CD1c-positive myeloid dendritic cell (primary cell): ENCODE measurements around the gene ISX.

Experiments
- DNase-seq: peaks from one replicate; pipeline ENCODE4 v3.0.0-alpha.2; 2016; ENCODE audit errors: extremely low spot score

The ISX gene

DNA sequence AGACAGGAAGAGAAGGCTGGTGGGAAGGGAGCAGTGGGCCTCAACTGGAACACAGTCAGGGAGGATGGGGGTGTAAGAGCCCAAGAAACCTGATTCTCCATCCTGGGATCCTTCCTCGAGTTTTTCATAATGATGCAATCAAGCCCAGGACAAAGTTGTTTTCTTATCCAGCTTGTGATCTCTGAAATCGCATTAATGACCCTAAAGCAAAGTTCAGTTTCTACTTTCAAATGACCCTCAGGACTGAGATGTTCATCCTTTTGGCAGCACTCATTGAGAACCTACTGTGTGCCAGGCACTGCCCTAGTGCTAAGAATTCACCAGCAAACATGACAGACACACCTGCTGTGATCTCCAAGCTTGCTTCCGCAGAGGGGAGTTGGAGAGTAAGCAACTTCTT lies 45.3 kb downstream of the ISX start:
- DNase-seq = no peak

DNA sequence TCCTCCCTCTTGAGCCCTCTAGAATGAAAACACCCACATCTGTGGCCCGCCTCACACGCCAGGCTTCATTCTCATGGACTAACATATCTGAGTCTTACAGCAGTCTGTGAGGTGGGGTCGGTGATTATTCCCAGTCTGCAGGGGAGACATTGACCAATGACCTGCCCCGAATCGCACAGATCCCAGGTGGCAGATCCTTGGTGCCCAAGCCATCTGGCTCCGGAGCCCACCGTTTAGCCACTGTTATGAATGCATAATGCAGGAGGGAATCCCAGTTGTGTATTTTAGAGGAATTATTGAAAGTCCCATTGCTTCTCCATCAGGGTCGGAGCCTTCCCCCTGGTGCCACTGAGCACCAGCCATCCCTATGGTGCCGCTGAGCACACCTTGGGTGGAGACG lies 47.4 kb downstream of the ISX start:
- DNase-seq = no peak

DNA sequence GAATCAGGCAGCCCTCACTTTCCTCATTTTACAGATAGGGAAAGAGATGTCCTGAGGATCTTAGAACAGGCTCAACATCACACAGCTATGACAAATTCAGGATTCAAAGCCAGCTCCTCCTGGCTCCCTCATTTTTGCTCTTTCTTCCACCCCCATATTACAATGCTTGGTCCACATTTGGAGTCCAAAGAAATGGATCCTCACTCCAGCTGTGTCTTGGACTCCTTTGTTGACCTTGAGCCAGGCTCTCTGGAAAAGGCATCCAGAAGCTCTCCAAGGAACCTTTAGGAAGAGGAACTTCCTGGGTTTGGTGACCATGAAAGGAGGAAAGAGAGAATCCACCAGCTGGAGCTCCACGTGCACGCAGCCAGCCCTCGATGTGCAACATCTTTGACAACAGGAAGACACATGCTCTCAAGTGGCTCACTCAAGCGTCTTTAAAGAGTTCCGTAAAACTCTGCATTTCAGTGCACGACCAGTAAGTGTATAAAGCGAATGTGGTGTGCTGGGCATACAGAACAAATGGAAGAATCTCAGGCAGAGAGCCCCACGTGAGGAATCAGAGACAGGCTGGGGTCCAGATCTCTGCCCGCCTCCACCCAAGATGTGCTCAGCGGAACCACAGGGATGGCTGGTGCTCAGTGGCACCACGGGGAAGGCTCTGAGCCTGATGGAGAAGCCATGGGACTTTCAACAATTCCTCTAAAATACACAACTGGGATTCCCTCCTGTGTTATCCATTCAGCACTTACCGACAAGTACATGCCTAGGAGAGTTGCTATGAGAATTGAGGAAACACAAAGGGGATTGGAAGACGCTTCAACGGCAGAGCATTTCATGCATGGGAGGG lies 48.4 kb downstream of the ISX start:
- DNase-seq = no peak

DNA sequence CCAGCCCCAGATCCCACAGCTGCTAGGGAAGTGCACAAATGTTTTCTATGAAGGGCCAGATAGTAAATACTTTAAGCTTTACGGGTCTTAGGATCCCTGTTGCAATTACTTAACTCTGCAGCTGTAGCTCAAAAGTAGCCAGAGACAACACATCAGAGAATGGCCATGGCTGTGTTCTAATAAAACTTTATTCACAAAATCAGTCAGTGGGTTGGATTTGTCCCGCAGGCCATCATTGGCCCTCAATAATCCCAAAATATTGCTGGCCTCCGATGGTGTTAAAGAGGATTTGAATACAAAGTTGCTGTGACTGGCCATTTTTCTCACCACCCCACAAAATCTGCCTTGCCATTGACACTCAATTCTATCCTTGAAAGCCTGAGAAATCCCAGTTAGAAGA lies 49.6 kb downstream of the ISX start:
- no peak for DNase-seq

DNA sequence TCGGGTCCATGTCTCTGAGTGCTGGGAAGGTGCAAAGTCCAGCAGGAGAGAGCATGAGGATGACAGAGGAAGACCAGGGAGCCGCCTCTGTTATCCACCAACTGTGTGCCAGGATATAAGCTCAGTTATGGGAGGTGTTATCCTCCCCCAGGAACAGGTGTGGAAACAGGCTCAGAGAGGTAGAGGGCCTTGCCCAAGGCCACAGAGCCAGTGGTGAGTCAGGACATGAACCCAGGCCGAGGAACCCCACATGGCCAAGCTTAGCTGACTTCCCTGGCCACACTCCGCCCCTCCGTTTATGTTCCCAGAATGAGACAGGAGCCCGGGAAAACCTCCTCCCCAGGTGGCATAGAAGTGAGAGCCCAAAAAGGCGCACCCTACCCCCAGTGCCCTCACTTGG lies 50.3 kb downstream of the ISX start:
- DNase-seq = no peak

DNA sequence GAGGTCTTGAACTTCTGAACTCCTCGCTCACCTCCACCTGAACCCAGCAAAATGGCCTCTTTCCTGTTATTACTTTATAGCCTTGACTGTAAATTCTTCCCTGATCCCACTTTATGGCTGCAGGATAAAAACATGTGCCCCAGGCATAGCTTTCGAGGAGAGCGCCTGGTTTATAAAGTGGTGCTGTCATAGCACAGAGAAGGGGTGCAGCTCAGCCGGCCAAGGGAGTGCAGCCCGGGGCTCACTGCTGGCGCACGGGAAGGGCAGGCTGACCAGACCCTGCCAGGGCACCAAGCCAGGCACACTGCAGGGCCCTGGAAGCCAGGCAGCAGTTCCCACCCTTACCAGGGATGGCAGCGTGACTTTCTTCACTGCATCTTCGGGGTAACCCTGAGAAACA lies 50.9 kb downstream of the ISX start:
- DNase-seq = no peak

DNA sequence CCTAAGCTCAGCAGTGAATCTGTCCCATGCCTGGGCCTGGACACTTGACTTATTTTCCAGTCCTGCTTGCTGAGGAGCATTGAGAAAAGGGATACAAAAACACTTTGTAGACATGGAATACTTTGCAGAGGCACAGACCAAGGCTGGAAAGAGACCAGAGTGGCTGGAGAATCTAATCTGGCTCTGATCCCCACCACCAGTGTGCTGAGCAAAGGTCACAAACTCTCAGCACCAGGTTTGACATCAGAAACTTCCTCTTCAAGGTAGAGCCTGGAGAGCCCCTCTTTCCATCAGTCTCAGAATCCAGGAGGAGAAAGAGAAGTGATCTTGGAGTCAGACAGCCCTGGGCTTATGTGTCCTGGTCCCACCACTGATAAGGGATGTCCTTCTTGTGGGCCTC lies 53.5 kb downstream of the ISX start:
- DNase-seq = no peak

DNA sequence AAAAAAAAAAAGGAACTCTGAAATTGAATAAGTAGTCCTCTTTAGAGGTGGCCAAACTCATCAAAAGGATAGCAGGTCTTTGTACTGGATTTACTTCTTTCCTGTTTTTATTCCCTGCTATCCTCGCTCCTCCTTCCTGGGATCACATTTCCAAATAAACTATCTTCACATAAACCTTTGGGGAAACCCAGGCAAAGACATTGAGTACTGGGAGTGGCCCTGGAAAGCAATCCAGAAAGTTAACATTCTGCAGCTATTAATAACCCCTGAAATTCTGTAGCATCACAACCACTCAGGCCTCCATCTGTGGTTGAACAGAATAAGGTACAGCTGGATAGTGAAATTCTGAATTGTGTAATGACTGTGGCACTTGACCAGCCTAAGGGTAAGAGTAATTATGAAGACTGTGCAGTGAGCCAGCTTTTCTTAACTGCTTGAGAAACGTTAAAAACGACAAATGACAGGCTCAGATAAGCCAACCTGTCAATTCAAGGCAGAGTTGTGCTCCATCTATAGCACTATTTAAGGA lies 58.8 kb downstream of the ISX start:
- DNase-seq = no peak

DNA sequence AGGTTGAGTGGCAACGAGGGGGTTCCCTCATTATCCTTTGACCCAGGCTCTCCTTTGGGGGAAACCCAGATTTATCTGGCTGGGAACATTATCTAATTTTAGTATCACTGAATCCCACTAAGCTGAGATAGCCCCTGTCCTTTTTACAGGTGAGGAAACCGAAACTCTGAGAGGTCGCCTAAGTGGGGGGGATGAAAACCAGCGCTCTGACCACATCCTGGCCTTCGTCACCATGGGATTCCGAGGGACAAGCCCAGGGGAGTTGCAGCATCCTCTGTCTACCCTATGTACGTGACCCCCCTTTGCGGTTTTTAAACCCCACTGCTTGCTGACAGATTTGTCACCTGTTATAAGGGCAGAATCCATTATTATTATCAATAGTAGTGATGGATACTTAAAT lies 61.0 kb downstream of the ISX start:
- no peak for DNase-seq

DNA sequence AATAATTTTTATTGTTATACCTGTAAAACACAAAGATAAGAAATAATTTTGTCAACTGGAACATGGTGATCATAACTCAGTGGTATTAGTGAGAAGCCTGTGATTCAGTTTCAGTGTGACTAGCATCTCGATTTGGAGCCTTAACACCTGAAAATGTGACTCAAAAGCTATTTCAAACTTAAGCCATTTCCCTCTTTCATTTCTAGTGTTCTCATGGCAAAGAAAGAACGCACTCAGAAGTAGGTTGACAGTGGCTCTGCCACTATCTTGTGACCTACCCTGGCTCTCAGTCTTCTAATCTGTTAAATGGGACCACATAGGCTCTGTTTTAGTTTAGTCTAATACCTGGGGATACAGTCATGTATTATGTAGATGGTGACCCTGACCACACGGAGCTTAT lies 62.7 kb downstream of the ISX start:
- DNase-seq = no peak

DNA sequence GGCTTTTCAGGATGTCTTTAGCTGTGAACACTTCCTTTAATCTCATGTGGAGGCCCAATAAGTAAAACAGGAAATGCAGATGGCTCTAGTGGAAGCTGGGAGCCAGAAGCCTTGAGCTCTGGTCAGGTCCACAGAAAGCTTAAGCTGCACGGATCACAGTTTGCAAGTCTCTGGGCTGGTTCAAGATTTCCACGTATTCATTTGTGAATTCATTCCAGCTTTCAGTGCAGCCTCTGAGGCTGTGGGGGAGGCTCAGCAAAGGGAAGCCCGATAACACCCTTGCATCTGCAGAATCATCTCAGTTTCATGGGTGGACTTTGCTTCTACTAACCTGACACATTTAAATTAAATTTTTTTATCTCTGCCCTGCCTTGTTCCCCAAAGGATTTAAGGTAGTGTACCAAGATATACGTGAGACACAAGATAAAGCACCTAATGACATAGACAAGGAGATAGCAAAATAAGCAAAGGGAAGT lies 65.6 kb downstream of the ISX start:
- no peak for DNase-seq

DNA sequence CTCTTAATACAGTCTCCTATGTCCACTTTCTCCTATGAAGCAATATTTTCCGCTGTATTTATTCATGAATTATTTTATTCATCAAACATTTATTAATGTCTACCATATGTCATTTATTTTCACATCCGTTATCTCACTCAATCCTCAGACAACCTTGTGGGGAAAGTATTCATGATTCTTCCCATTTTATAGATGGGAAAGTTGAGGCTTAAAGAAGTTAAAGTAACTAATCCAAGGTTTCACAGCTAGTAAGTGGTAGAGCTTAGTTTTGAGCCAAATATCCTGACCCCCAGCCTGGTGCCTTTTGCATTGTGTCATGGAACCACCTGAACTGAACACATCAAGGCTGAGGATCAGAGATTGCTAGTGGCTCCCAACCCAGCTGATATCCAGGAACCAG lies 66.6 kb downstream of the ISX start:
- no peak for DNase-seq

DNA sequence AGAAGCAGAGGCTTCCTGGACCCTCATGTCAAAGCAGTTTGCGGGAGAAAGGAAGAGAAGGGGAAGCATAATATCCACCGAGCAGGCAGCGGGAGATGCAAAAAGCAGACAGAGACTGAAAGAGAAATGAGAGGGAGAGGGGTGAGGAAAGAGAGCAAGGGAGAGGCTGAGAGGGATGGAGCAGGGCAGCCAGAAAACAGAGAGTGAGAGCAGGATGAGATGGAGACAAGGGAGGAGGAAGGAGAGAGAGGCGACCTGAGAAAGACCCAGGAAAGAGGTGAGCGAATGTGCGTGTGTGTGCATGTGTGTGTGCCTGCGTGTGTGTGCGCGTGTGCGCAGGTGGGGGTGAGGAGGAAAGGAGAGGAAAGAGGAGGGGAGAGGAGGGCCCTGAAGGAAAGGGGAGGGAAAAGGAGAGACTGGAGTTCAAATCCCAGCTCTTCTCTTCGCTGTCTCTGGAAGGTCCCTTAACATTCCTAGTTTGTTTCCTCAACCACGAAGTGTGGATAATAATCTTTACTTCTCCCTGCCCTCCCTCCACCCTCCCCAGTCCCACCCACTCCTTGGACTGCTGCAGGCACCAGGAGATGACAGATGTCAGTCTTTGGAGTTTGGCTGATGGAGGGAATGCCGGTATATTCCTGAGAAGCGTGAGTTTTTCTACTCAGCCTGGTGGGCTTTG lies 67.9 kb downstream of the ISX start:
- DNase-seq = no peak

DNA sequence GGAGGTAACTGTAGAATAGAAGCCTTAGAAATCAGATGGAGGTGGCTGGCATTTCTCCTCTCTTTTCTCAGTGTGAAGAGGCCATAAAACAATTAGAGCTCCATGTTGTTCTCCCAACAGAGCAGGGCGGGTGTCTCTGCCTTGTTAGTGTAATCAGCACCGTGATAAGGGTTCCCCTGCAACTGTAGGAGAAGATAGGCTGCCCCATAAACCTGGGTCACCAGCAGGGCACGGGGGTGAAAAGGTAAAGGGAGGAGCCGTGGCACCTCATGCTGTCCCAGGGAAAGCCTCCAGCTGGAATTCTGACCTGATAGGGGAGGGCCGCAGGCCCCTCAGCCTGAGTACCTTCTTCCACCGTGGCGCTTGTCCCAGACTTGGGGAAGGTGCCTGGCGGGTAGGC lies 68.7 kb downstream of the ISX start:
- DNase-seq = no peak

DNA sequence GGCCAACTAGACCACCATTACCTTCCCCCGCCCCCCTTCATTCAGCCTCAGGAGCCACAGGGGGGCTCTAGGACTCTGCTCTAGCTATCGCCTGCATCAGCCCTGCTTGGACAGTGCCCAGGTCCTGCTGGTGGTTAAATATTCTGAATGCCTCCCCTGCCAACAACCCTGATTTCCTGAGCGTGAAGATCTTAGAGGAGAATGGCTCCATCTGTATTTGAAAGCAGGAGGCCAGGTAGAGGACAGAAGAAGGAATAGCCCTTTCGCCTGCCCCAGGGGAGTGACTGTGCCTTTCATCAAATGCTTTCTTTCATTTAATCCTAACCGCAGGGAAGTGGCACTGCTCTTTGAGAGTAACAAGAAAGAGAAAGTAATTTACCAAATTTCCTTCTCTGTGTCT lies 69.2 kb downstream of the ISX start:
- no peak for DNase-seq
